ENCODE data around the gene KCNT1.

KCNT1 gene

DNA sequence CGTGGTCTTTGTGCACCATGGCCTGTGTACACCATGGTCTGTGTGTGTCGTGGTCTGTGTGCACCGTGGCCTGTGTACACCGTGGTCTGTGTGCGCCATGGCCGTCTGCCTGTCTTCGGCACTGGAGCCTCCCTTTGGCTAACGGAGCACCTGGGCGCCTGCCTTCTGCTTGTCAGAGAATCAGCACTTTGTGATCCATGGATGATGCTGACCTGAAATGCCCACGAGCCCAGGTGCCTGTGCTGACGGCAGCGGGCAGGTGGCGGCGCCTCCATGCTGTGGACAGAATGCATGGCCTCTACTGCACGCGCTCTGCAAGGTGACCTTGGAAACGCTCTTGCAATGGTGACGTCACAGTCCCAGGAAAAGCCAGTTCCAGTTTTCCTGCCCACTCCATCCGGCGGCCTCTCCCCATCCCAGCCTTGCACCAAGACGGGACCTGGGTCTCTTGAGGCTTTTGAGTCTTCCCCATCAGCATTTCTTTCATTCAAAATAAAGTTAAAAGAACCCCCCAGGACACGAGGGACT is 24.3 kb upstream of the KCNT1 start:
- no peak overlapping the region for H3K9ac ChIP-seq (ENCODE audit: low read depth, low read length)
- H3K9me3 ChIP-seq (ENCODE audit: control insufficient read depth, insufficient read depth, low read length) = no peaks in the 10 kb centered on the region
- H3K4me1 ChIP-seq (ENCODE audit: control insufficient read depth, insufficient read depth, low read length) = no peaks in the 10 kb centered on the region
- H3K4me3 ChIP-seq (ENCODE audit: low read depth, low read length) = no peak overlapping the region
- no peaks in the 10 kb centered on the region for H3K27me3 ChIP-seq (ENCODE audit: control insufficient read depth, insufficient read depth, low read length)
- H3K36me3 ChIP-seq (ENCODE audit: control insufficient read depth, insufficient read depth, low read length) = no peaks in the 10 kb centered on the region

DNA sequence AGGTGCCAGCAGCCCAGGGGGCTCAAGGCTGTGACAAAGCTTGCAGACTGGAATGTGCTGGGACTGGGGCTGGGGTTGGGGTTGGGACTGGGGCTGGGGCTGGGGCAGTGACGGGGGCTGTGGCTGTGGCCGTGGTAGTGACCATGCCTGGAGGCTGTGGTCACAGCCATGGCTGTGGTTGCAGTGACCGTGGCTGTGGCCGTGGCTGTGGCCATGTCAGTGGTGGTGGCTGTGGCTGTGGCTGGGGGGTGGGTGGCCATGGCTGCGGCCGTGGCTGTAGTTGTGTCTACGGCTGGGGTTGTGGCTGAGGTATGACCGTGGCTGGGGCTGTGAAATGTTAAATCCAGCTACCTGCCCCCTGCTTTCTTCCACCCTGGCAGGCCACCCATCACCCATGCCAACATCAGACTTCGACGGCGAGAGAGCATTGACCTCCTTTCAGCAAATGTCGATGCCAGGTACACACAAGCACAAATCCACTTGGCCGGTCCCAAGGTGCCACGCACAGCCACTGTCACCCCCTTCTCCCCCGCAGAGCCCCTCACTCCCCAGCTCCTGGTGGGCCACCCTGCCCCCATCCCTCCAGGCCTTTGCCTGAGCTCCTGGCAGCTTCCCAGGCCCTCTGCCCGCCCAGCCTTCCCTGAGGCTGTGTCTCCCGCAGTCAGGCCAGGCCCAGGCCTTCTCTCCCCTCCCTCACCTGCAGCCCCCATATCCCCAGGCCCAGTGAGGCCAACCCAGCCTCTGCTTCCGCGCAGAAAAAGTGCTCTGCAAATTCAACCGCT is 23.6 kb upstream of the KCNT1 start:
- H3K27me3 ChIP-seq (ENCODE audit: control insufficient read depth, insufficient read depth, low read length) = no peaks in the 10 kb centered on the region

DNA sequence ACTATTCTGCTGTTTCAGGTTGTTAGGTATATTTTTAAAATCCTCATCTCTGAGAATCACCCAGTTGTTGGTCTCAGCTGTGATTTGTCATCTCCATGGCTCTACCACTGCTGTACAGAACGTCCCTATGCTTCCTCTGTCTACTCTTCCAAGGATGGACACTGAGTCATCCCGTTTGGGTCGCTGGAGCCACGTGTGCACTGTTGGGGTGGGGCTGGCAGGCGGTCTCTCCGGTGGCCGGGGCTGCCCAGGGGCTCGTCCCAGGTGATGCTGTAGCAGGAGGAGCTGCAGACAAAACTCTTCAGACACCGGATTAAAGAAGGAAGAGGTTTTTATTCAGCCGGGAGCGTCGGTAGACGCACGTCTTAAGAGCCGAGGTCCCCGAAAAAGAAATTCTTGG is 21.9 kb upstream of the KCNT1 start:
- H3K9me3 ChIP-seq (ENCODE audit: control insufficient read depth, insufficient read depth, low read length) = no peaks in the 10 kb centered on the region
- H3K4me3 ChIP-seq (ENCODE audit: low read depth, low read length) = no peak overlapping the region
- H3K9ac ChIP-seq (ENCODE audit: low read depth, low read length) = no peak overlapping the region
- H3K4me1 ChIP-seq (ENCODE audit: control insufficient read depth, insufficient read depth, low read length) = no peaks in the 10 kb centered on the region
- H3K27me3 ChIP-seq (ENCODE audit: control insufficient read depth, insufficient read depth, low read length) = no peaks in the 10 kb centered on the region
- H3K36me3 ChIP-seq (ENCODE audit: control insufficient read depth, insufficient read depth, low read length) = no peaks in the 10 kb centered on the region

More for the DNA sequence above, 23.6 kb upstream of the KCNT1 start:
- H3K4me1 ChIP-seq (ENCODE audit: control insufficient read depth, insufficient read depth, low read length) = no peaks in the 10 kb centered on the region
- no peak overlapping the region for H3K4me3 ChIP-seq (ENCODE audit: low read depth, low read length)
- H3K9ac ChIP-seq (ENCODE audit: low read depth, low read length) = no peak overlapping the region
- no peaks in the 10 kb centered on the region for H3K36me3 ChIP-seq (ENCODE audit: control insufficient read depth, insufficient read depth, low read length)
- no peaks in the 10 kb centered on the region for H3K9me3 ChIP-seq (ENCODE audit: control insufficient read depth, insufficient read depth, low read length)

DNA sequence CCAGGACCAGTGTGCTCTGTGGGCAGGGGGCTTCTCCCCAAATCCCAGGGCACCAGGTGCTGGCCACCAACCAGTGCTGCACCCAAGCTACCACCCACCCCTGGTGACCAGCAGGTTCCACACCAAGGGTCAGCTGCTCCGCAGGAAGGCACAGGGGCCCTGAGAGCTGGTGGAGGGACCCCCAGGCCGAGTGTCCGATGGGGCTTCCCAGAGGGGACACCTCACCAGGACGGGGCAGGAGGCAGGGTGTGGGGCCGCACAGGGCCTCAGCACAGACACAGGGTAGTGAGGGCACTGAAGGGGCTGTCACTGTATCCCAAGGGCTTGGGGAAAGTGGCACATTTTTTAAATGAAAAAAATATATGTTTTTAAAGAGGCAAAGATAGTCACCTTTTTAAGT is 20.8 kb upstream of the KCNT1 start:
- Histone ChIP-seq H3K4me3 (ENCODE audit: low read depth, low read length) (no peak overlapping the region), H3K36me3 (ENCODE audit: control insufficient read depth, insufficient read depth, low read length) (no peaks in the 10 kb centered on the region), H3K9ac (ENCODE audit: low read depth, low read length) (no peak overlapping the region), H3K9me3 (ENCODE audit: control insufficient read depth, insufficient read depth, low read length) (no peaks in the 10 kb centered on the region), H3K4me1 (ENCODE audit: control insufficient read depth, insufficient read depth, low read length) (no peaks in the 10 kb centered on the region), H3K27me3 (ENCODE audit: control insufficient read depth, insufficient read depth, low read length) (no peaks in the 10 kb centered on the region)

DNA sequence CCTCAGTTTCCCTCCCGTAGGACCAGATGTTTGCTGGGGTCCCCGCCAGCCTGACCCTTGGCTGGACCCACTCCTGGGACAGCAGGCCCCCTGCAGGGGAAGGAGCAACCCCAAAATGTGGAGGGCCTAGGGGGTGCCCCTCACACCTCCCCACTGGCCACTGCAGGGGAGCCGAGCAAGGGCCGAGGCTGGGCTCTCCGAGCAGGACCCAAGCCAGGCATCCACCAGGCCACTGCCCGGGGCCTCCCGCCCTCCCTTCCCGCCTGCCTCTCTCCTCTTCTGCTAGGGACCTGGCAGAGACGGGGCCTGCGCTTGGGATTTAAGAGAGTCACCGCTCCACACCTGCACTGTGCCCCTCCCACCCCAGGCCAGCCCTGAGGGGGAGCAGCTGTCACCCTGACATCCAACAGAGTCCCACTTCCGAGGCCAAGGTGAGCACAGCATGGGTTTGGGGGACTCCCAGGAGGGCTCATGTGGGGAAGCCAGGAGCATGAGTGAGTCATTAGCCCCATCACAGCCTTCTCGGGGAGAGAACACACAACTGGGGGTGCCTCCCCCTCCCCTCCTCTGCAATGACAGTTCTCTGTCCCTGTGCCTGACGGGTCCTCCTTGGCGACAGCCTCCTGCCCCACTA is 18.5 kb upstream of the KCNT1 start:
- Histone ChIP-seq H3K36me3 (ENCODE audit: control insufficient read depth, insufficient read depth, low read length) (no peaks in the 10 kb centered on the region), H3K27me3 (ENCODE audit: control insufficient read depth, insufficient read depth, low read length) (no peaks in the 10 kb centered on the region), H3K9ac (ENCODE audit: low read depth, low read length) (no peak overlapping the region)

DNA sequence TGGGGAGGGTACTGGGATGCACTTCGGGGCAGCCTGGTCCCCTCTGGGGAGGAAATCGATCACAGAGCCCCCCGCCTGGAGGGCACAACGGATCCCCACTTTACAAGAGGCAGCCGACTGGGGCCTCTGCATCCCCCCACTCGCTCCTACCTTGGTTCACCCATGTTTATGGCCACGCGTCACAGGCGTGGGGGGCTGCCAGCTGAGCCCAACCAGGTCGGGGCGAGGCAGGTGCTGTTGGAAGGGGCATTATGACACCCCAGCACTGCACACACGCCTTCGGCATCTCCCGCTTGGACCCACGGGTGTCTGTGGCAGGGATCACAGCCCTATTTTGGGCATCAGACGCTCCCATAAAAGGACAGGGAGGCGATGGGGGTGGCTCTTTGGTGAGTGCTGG is 17.3 kb upstream of the KCNT1 start:
- Histone ChIP-seq H3K36me3 (ENCODE audit: control insufficient read depth, insufficient read depth, low read length) (no peaks in the 10 kb centered on the region), H3K27me3 (ENCODE audit: control insufficient read depth, insufficient read depth, low read length) (no peaks in the 10 kb centered on the region), H3K4me3 (ENCODE audit: low read depth, low read length) (no peak overlapping the region), H3K4me1 (ENCODE audit: control insufficient read depth, insufficient read depth, low read length) (no peaks in the 10 kb centered on the region), H3K9ac (ENCODE audit: low read depth, low read length) (no peak overlapping the region), H3K9me3 (ENCODE audit: control insufficient read depth, insufficient read depth, low read length) (no peaks in the 10 kb centered on the region)

More for the DNA sequence above, 18.5 kb upstream of the KCNT1 start:
- Histone ChIP-seq H3K4me3 (ENCODE audit: low read depth, low read length) (no peak overlapping the region), H3K4me1 (ENCODE audit: control insufficient read depth, insufficient read depth, low read length) (no peaks in the 10 kb centered on the region), H3K9me3 (ENCODE audit: control insufficient read depth, insufficient read depth, low read length) (no peaks in the 10 kb centered on the region)

DNA sequence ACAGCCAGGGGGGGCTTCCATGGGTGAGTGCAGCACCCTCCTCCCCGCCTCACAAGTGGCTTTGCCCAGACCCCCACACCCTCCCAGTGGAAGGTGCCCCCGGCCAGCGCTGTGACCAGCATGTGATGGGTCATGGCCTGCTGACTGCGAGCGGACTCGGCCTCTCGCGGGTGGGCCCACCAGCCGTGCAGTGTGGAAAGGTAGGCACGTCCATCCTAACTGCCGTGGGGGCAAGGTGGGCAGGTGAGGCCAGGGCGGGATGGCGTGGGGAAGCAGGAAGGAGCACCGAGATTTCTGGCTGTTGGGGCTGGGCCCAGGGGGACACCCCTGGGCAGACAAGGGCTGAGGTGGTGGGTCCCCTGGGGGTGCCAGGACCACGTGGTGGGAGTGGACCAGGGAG is 14.8 kb upstream of the KCNT1 start:
- Histone ChIP-seq H3K9ac (ENCODE audit: low read depth, low read length) (no peak overlapping the region), H3K4me1 (ENCODE audit: control insufficient read depth, insufficient read depth, low read length) (no peaks in the 10 kb centered on the region), H3K4me3 (ENCODE audit: low read depth, low read length) (no peak overlapping the region), H3K36me3 (ENCODE audit: control insufficient read depth, insufficient read depth, low read length) (no peaks in the 10 kb centered on the region), H3K27me3 (ENCODE audit: control insufficient read depth, insufficient read depth, low read length) (no peaks in the 10 kb centered on the region), H3K9me3 (ENCODE audit: control insufficient read depth, insufficient read depth, low read length) (no peaks in the 10 kb centered on the region)

DNA sequence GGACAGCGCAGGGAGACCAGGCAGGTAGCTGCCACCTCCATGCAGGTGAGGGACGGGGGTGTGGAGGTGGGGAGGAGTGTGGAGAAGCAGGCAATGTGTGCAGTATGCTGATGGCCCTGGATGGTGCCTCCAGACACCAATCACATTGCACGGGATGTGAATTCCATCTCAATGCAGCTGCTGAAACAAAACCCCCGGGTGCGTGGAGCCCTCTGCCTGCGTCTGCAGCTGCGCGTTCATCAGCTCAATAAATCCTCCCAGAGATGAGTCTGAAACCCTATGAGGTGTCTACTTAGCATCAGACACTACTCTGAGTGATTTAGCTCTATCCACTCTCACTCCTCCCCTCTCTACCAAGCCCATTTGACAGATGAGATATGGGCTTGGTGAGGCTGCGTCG is 13.0 kb upstream of the KCNT1 start:
- Histone ChIP-seq H3K9me3 (ENCODE audit: control insufficient read depth, insufficient read depth, low read length) (no peaks in the 10 kb centered on the region), H3K4me3 (ENCODE audit: low read depth, low read length) (no peak overlapping the region), H3K4me1 (ENCODE audit: control insufficient read depth, insufficient read depth, low read length) (no peaks in the 10 kb centered on the region), H3K9ac (ENCODE audit: low read depth, low read length) (no peak overlapping the region), H3K27me3 (ENCODE audit: control insufficient read depth, insufficient read depth, low read length) (no peaks in the 10 kb centered on the region), H3K36me3 (ENCODE audit: control insufficient read depth, insufficient read depth, low read length) (no peaks in the 10 kb centered on the region)

DNA sequence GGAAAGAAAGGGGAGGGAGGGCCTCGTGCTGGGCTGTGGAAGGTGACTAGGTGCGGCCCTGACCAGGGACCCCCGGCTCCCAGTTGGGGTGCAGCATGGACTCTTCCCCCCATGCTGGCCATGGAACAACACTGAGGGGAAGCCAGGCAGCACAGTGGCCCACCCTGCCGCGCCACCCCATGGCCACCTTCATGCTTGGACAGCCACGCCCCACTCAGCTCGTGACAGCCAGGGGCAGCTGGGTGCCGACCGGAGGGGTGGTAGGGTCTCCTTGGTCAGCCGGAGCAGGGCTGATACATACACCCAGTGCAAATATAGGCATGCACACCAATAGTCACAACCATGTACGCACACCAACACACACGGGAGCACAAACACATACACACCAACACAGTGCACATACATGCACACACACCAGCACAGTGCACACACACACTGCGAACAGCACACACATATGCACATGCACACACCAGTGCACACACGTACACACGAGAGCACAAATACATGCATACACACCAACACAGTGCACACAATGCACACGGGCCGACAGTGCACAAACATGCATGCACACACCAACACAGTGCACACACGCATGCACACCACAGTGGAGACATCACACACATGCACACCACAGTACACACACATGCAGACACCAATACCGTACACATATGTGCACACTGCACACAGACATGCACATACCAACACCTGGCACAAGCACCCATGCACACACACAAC is 11.0 kb upstream of the KCNT1 start:
- no peak overlapping the region for H3K9ac ChIP-seq (ENCODE audit: low read depth, low read length)
- H3K4me1 ChIP-seq (ENCODE audit: control insufficient read depth, insufficient read depth, low read length) = no peaks in the 10 kb centered on the region
- no peaks in the 10 kb centered on the region for H3K27me3 ChIP-seq (ENCODE audit: control insufficient read depth, insufficient read depth, low read length)
- no peaks in the 10 kb centered on the region for H3K9me3 ChIP-seq (ENCODE audit: control insufficient read depth, insufficient read depth, low read length)
- no peaks in the 10 kb centered on the region for H3K36me3 ChIP-seq (ENCODE audit: control insufficient read depth, insufficient read depth, low read length)
- no peak overlapping the region for H3K4me3 ChIP-seq (ENCODE audit: low read depth, low read length)

DNA sequence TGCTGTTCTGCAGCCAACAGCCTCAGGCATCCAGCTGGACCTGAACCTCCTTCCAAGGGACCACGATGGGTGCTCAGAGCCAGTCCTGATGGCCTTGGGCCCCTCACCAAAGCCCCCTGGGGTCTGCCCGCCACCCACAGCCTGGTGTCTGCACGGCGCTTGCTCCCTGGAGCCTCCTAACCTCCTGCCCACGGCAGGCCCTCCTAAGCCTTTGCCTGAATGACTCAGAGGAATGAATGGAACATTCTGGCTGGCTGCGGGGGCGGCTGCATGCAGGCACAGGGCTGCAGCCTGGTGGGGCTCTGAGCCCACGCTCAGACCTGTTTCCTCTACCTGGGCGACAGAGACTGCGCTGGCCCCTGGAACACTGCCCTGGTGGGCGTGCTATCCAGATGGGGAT is 9.6 kb upstream of the KCNT1 start:
- H3K9ac ChIP-seq (ENCODE audit: low read depth, low read length) = no peak overlapping the region
- H3K4me3 ChIP-seq (ENCODE audit: low read depth, low read length) = no peak overlapping the region
- H3K9me3 ChIP-seq (ENCODE audit: control insufficient read depth, insufficient read depth, low read length) = no peaks in the 10 kb centered on the region
- no peaks in the 10 kb centered on the region for H3K36me3 ChIP-seq (ENCODE audit: control insufficient read depth, insufficient read depth, low read length)
- H3K27me3 ChIP-seq (ENCODE audit: control insufficient read depth, insufficient read depth, low read length) = no peaks in the 10 kb centered on the region
- H3K4me1 ChIP-seq (ENCODE audit: control insufficient read depth, insufficient read depth, low read length) = no peaks in the 10 kb centered on the region

DNA sequence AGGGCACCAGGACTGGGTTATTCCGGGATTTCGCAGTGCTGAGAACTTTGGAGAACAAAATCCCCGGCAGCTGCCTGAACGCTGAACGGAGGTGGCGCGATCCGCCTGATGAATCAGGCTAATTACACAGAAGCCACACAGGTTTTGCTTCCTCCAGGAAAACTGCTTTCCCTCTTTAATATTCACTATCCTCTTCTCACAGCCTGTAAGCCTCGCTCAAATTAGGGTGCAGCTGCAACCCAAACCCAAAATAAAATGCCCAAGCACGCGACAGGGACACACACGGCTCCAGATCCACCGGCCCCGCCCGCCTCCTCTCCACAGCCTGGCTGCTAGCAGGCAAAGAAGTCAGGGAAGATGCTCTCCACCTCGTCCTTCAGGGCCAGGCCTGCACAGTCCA is 8.7 kb upstream of the KCNT1 start:
- no peaks in the 10 kb centered on the region for H3K27me3 ChIP-seq (ENCODE audit: control insufficient read depth, insufficient read depth, low read length)
- no peak overlapping the region for H3K9ac ChIP-seq (ENCODE audit: low read depth, low read length)
- no peak overlapping the region for H3K4me3 ChIP-seq (ENCODE audit: low read depth, low read length)
- no peaks in the 10 kb centered on the region for H3K4me1 ChIP-seq (ENCODE audit: control insufficient read depth, insufficient read depth, low read length)
- H3K9me3 ChIP-seq (ENCODE audit: control insufficient read depth, insufficient read depth, low read length) = no peaks in the 10 kb centered on the region
- no peaks in the 10 kb centered on the region for H3K36me3 ChIP-seq (ENCODE audit: control insufficient read depth, insufficient read depth, low read length)
